ENCODE data around the gene TGFBRAP1. TPM values are rescaled to one million over a fixed set of nuclear protein-coding genes. Genes with fewer than 3 reads are reported as not detected.

TGFBRAP1 gene
- total RNA-seq, 1 experiment from 2014 or later, result 24.8 TPM

- POLR2A ChIA-PET (ENCODE audit: low non-redundant PET), result no interaction called here
- no peaks in the 10 kb centered on the region for H3K27me3 ChIP-seq (replicated peaks; ENCODE audit: insufficient read depth, low read depth, low read length, poor library complexity)
Measured at GRCh38 chr2:105325389-105325963, 4.1 kb downstream of the TGFBRAP1 start.

GRCh38 chr2:105324732-105325131 is 4.8 kb downstream of the TGFBRAP1 start:
- POLR2A ChIA-PET (ENCODE audit: low non-redundant PET), result no interaction called here
- intact Hi-C loops (cut with micrococcal nuclease; ENCODE audit: unreplicated experiment), result no loop called here
- Histone ChIP-seq H3K9me3 (ENCODE audit: low read depth, low read length, poor library complexity, severe bottlenecking) (no peaks in the 10 kb centered on the region), H3K27me3 (replicated peaks; ENCODE audit: insufficient read depth, low read depth, low read length, poor library complexity) (no peaks in the 10 kb centered on the region), H3K4me1 (ENCODE audit: insufficient read depth, low read length, poor library complexity, severe bottlenecking) (peaks cover 20% of the 10 kb centered on the region), H3K36me3 (ENCODE audit: insufficient read depth, low read length, poor library complexity, severe bottlenecking) (no peaks in the 10 kb centered on the region), H3K27ac (ENCODE audit: low read depth, low read length, poor library complexity, severe bottlenecking) (no peak overlapping the region), H3K4me3 (ENCODE audit: low read depth, low read length, poor library complexity, severe bottlenecking) (no peak overlapping the region)
- CTCF ChIA-PET, result no interaction called here
- BruUV-seq (replicated peaks), result no TSS peak
- TF ChIP-seq EZH2 (IDR thresholded peaks at IDR 0.05; ENCODE audit: borderline replicate concordance, low read depth, low read length, poor library complexity, severe bottlenecking) (no peak), CTCF (conservative IDR thresholded peaks at IDR 0.05; ENCODE audit: low read depth, low read length) (no peak)
- DNase-seq (ENCODE audit: low spot score), result no peak

More at GRCh38 chr2:105325389-105325963, 4.1 kb downstream of the TGFBRAP1 start:
- H3K4me3 ChIP-seq (ENCODE audit: low read depth, low read length, poor library complexity, severe bottlenecking), result no peak overlapping the region
- TF ChIP-seq EZH2 (IDR thresholded peaks at IDR 0.05; ENCODE audit: borderline replicate concordance, low read depth, low read length, poor library complexity, severe bottlenecking) (no peak), CTCF (conservative IDR thresholded peaks at IDR 0.05; ENCODE audit: low read depth, low read length) (no peak)
- intact Hi-C loops (cut with micrococcal nuclease; ENCODE audit: unreplicated experiment), result no loop called here
- BruUV-seq (replicated peaks), result no TSS peak
- H3K9me3 ChIP-seq (ENCODE audit: low read depth, low read length, poor library complexity, severe bottlenecking), result no peaks in the 10 kb centered on the region
- peak; percentile 74 for DNase-seq (ENCODE audit: low spot score)
- CTCF ChIA-PET, result no interaction called here
- no peaks in the 10 kb centered on the region for H3K36me3 ChIP-seq (ENCODE audit: insufficient read depth, low read length, poor library complexity, severe bottlenecking)
- no peak overlapping the region for H3K27ac ChIP-seq (ENCODE audit: low read depth, low read length, poor library complexity, severe bottlenecking)
- H3K4me1 ChIP-seq (ENCODE audit: insufficient read depth, low read length, poor library complexity, severe bottlenecking), result peaks cover 25% of the 10 kb centered on the region

- no peak for TF ChIP-seq EZH2 (IDR thresholded peaks at IDR 0.05; ENCODE audit: borderline replicate concordance, low read depth, low read length, poor library complexity, severe bottlenecking)
- no peak for TF ChIP-seq CTCF (conservative IDR thresholded peaks at IDR 0.05; ENCODE audit: low read depth, low read length)
- POLR2A ChIA-PET (ENCODE audit: low non-redundant PET), result no interaction called here
- no peaks in the 10 kb centered on the region for H3K9me3 ChIP-seq (ENCODE audit: low read depth, low read length, poor library complexity, severe bottlenecking)
- CTCF ChIA-PET, result no interaction called here
- H3K4me1 ChIP-seq (ENCODE audit: insufficient read depth, low read length, poor library complexity, severe bottlenecking), result peaks cover 20% of the 10 kb centered on the region
- no peaks in the 10 kb centered on the region for H3K36me3 ChIP-seq (ENCODE audit: insufficient read depth, low read length, poor library complexity, severe bottlenecking)
- H3K4me3 ChIP-seq (ENCODE audit: low read depth, low read length, poor library complexity, severe bottlenecking), result no peak overlapping the region
- intact Hi-C loops (cut with micrococcal nuclease; ENCODE audit: unreplicated experiment), result no loop called here
- no TSS peak for BruUV-seq (replicated peaks)
- no peak overlapping the region for H3K27ac ChIP-seq (ENCODE audit: low read depth, low read length, poor library complexity, severe bottlenecking)
- no peak for DNase-seq (ENCODE audit: low spot score)
- no peaks in the 10 kb centered on the region for H3K27me3 ChIP-seq (replicated peaks; ENCODE audit: insufficient read depth, low read depth, low read length, poor library complexity)
Measured at GRCh38 chr2:105324101-105324500, 5.4 kb downstream of the TGFBRAP1 start.
